Fibroblast of lung (primary cell): ENCODE measurements around the gene UPF1. TPM values are rescaled to one million over a fixed set of nuclear protein-coding genes. Genes with fewer than 3 reads are reported as not detected.

Source experiments
- DNase-seq, 2 donors: peaks; one replicate each; pipeline versions ENCODE4 v3.0.0 to v3.0.0-alpha.2; 2010; ENCODE audit warnings: low read depth in 2 of 2
- H2AFZ ChIP-seq: 2 replicates; pipeline ENCODE4 v1.5.1; 2012; ENCODE audit warnings: low read length, control low read depth, inconsistent platforms
- H3K27ac ChIP-seq: 2 replicates; pipeline ENCODE4 v1.5.1; 2011; ENCODE audit warnings: low read length, control low read depth; ENCODE audit not compliant: insufficient read depth
- H3K27me3 ChIP-seq: 2 replicates; pipeline ENCODE4 v1.5.1; 2011; ENCODE audit warnings: mild to moderate bottlenecking, low read length; ENCODE audit not compliant: control insufficient read depth, insufficient read depth
- H3K36me3 ChIP-seq: 2 replicates; pipeline ENCODE4 v1.5.1; 2011; ENCODE audit warnings: low read length; ENCODE audit not compliant: control insufficient read depth, insufficient read depth
- H3K4me1 ChIP-seq: 2 replicates; pipeline ENCODE4 v1.5.1; 2011; ENCODE audit warnings: low read length; ENCODE audit not compliant: control insufficient read depth, insufficient read depth; ENCODE audit errors: extremely low read depth
- H3K4me2 ChIP-seq: 2 replicates; pipeline ENCODE4 v1.5.1; 2011; ENCODE audit warnings: low read length, control low read depth; ENCODE audit not compliant: insufficient read depth; ENCODE audit errors: extremely low read depth
- H3K4me3 ChIP-seq, 4 experiments: fragments of 200-600 bp in 1 of 4; sonication (generic) in 1 of 4; replicated peaks in 1 of 4; 2 replicates each; pipeline ENCODE4 v1.5.1; 2011 to 2016; ENCODE audit warnings: low read length in 4 of 4, low read depth in 3 of 4, mild to moderate bottlenecking in 3 of 4, control low read depth in 2 of 4, inconsistent platforms in 1 of 4, mixed read lengths in 1 of 4; ENCODE audit not compliant: insufficient read depth in 1 of 4; ENCODE audit errors: control extremely low read depth in 1 of 4
- H3K79me2 ChIP-seq: 2 replicates; pipeline ENCODE4 v1.5.1; 2012; ENCODE audit warnings: mild to moderate bottlenecking, low read length, inconsistent platforms; ENCODE audit not compliant: control insufficient read depth, insufficient read depth
- H3K9ac ChIP-seq: 2 replicates; pipeline ENCODE4 v1.5.1; 2011; ENCODE audit warnings: mild to moderate bottlenecking, low read length, control low read depth; ENCODE audit not compliant: insufficient read depth
- H3K9me3 ChIP-seq: 2 replicates; pipeline ENCODE4 v1.5.1; 2012; ENCODE audit warnings: low read depth, low read length; ENCODE audit not compliant: control insufficient read depth, insufficient read depth
- H4K20me1 ChIP-seq: 2 replicates; pipeline ENCODE4 v1.5.1; 2011; ENCODE audit warnings: low read length; ENCODE audit not compliant: control insufficient read depth, insufficient read depth; ENCODE audit errors: extremely low read depth
- EZH2 ChIP-seq: IDR thresholded peaks from 2 replicates; pipeline ENCODE4 v1.5.1; 2012; ENCODE audit warnings: low read length, control low read depth, mild to moderate bottlenecking; ENCODE audit errors: missing control alignments
- polyA plus RNA-seq, 2 donors: library from polyadenylated mRNA; depleted of rRNA in 1 of 2; stranded (reverse) in 1 of 2; unstranded in 1 of 2; fragments of >200 nt; gene quantifications; 2 replicates each; pipeline ENCODE4 v1.2.1, GENCODE V29; 2011 to 2012; ENCODE audit warnings: missing spikeins in 1 of 2
- total RNA-seq: library from RNA; depleted of rRNA; stranded (reverse); fragments of >200 nt; gene quantifications from 2 replicates; pipeline ENCODE4 v1.2.1, GENCODE V29; 2014
- TF ChIP-seq, protein P1 (sequence below), 2 donors: IDR thresholded peaks in 1 of 2; conservative IDR thresholded peaks in 1 of 2; 1 replicate in 1 of 2; 2 replicates in 1 of 2; pipeline ENCODE4 v1.5.1; 2011 to 2012; ENCODE audit warnings: low read length in 2 of 2, control low read depth in 1 of 2, inconsistent platforms in 1 of 2, low read depth in 1 of 2, mild to moderate bottlenecking in 1 of 2

Gene UPF1
- total and polyA plus RNA-seq, 2 donors (not counting 1 experiment from before 2014, with no cell fraction given): 20.5 to 57.1 TPM

DNA sequence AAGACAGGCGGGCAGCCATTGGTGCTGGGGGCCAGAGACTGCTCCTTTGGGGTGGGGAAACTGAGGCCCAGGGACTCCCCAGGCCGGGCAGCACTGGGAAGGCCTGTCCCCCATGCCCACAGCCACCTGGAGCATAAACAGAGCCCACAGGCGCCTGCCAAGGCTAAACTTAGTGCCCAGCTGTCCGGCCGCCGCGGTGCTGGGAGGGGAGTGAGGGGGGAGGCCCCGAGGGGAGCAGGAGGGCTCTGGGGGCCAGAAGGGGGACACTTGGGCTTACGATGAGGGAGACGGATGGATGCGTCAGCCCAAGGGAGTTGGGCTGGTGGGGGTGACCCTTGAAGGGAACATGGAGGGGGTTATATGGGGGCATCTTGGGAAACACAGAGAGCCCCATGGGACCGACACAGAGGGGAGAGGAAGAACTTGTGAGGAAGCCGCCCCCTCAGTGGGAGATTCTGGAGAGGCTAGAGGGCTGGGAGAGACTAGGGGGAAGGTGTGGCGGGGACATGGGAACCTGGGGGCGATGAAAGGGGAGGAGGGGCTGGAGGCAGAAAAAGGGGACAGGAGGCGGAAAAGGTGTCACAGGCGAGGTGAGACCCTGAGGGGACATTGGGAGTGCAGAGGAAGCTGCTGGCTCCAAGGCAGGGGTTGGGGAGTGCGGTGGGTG is 62.0 kb downstream of the UPF1 start:
- H3K9me3 ChIP-seq: no peaks in the 10 kb centered on the region
- H3K79me2 ChIP-seq: no peaks in the 10 kb centered on the region
- no peaks in the 10 kb centered on the region for H4K20me1 ChIP-seq
- no peak overlapping the region for H3K4me2 ChIP-seq
- no peak overlapping the region for H3K9ac ChIP-seq
- peaks cover 19% of the 10 kb centered on the region for H3K27me3 ChIP-seq
- H3K4me3 ChIP-seq: no peak overlapping the region
- H3K4me1 ChIP-seq: peaks cover 2% of the 10 kb centered on the region
- no peaks in the 10 kb centered on the region for H3K36me3 ChIP-seq
- no peak overlapping the region for H3K27ac ChIP-seq
- no peak for DNase-seq
- no peak overlapping the region for H2AFZ ChIP-seq
- TF ChIP-seq, protein P1, sequence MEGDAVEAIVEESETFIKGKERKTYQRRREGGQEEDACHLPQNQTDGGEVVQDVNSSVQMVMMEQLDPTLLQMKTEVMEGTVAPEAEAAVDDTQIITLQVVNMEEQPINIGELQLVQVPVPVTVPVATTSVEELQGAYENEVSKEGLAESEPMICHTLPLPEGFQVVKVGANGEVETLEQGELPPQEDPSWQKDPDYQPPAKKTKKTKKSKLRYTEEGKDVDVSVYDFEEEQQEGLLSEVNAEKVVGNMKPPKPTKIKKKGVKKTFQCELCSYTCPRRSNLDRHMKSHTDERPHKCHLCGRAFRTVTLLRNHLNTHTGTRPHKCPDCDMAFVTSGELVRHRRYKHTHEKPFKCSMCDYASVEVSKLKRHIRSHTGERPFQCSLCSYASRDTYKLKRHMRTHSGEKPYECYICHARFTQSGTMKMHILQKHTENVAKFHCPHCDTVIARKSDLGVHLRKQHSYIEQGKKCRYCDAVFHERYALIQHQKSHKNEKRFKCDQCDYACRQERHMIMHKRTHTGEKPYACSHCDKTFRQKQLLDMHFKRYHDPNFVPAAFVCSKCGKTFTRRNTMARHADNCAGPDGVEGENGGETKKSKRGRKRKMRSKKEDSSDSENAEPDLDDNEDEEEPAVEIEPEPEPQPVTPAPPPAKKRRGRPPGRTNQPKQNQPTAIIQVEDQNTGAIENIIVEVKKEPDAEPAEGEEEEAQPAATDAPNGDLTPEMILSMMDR (conservative IDR thresholded peaks at IDR 0.05 in 1 of 2, IDR thresholded peaks at IDR 0.05 in 1 of 2; ENCODE audit: low read depth in 1 of 2, low read length in 2 of 2): no peak
- TF ChIP-seq EZH2: no peak

DNA sequence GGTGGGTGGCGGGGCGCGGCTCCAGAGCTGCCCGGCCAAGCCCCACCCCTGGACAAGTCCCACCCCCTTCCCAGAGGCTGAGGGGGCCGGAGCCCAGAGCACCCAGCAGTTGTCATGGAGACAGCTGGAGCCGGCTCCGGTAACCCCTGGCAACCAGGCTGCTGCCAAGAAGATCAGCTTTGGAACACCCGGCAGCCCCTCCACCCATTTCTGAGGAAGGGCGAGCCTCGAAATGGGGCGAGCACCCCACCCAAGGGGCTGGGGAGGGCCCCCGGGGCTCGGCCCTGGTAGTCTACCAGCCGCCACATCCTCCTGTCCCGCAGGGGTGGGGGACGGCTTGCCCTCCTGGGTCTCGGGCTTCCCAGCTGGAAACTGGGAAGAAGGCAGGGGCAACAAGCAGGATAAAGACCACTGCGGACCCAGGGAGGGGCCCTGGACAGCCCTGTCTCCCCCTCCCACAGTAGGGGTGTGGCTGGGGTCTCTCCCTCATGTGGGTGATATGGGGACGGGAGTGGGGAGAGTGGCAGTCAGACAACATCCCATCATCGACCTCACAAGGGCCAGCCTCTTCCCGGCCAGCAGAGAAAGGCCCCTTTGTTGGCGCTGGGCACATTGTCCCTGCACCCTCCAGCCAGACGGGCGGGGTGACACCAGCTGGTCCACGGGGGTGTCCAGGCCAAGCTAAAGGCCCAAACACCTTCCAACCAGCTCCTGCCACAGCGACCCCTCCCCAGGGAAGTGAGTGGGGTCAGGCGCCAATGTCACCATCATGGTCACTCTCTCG is 62.7 kb downstream of the UPF1 start:
- TF ChIP-seq, protein P1 (conservative IDR thresholded peaks at IDR 0.05 in 1 of 2, IDR thresholded peaks at IDR 0.05 in 1 of 2; ENCODE audit: low read depth in 1 of 2, low read length in 2 of 2): no peak
- peak; percentile 74 for TF ChIP-seq EZH2
- Histone ChIP-seq H3K36me3 (peaks cover 1% of the 10 kb centered on the region), H3K4me3 (peak overlapping the region in 3 of 4 experiments; percentile 34 to 52 (median 43)), H3K79me2 (no peaks in the 10 kb centered on the region), H4K20me1 (no peaks in the 10 kb centered on the region), H3K4me2 (peak overlapping the region; percentile 88), H3K27ac (no peak overlapping the region), H3K27me3 (peaks cover 19% of the 10 kb centered on the region), H3K9ac (no peak overlapping the region), H2AFZ (no peak overlapping the region), H3K4me1 (peaks cover 2% of the 10 kb centered on the region), H3K9me3 (no peaks in the 10 kb centered on the region)
- DNase-seq: peak; percentile 55 to 62

DNA sequence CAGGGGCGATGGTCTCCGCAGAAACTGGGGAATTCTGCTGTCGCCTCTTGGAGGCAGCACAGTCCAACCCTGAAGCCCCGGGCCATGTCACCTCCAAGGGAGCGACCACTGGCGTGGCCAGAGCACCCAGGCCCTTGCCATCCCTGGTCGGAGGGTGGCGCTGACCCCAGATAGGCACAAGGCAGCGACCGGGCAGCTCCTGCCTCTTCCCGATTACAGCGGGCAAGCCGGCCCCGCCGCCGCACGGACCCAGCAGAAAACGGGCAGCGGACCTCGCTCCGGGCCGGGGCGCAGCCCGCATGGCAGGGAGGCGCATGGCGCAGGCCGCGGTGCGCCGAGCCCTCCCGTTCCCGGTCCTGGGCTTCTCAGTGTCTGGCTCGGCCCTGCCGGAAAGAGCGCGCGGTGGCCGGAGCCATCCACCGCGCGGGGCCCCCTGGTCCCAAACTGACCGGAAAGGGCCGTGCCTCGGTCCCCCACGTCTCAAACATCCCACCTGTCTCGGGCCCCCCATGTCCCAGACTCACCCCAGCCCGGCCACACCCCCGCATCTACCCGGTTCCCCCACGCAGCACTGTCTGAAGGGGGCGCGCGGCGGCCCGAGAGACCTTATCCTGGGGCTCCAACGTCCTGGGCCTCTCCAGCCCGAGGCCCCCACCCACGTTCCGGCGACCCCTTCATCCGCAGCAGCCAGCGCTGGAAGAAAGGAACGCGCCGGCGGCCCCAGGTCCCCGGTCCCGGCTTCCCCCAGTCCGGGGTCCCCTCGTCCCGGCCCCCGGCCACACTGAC is 63.5 kb downstream of the UPF1 start:
- no peaks in the 10 kb centered on the region for H3K79me2 ChIP-seq
- H3K9ac ChIP-seq: no peak overlapping the region
- H3K4me2 ChIP-seq: peak overlapping the region; percentile 88
- peak; percentile 27 to 31 for DNase-seq
- TF ChIP-seq, protein P1 (conservative IDR thresholded peaks at IDR 0.05 in 1 of 2, IDR thresholded peaks at IDR 0.05 in 1 of 2; ENCODE audit: low read depth in 1 of 2, low read length in 2 of 2): peak in 1 of 2 donors; percentile 37
- TF ChIP-seq EZH2: no peak
- H3K27me3 ChIP-seq: peaks cover 19% of the 10 kb centered on the region
- no peaks in the 10 kb centered on the region for H4K20me1 ChIP-seq
- peaks cover 2% of the 10 kb centered on the region for H3K4me1 ChIP-seq
- peaks cover 7% of the 10 kb centered on the region for H3K36me3 ChIP-seq
- H3K9me3 ChIP-seq: no peaks in the 10 kb centered on the region
- H2AFZ ChIP-seq: no peak overlapping the region
- H3K4me3 ChIP-seq: peak overlapping the region in 3 of 4 experiments; percentile 34 to 52 (median 43)
- no peak overlapping the region for H3K27ac ChIP-seq
